ENCODE data around the gene ARHGAP18.

GRCh38 chr6:129539032-129539431, 170.9 kb downstream of the ARHGAP18 start:
- TF ChIP-seq CTCF (IDR thresholded peaks at IDR 0.05) (no peak), POLR2A (IDR thresholded peaks at IDR 0.05) (no peak)
